Measurements from ENCODE around the gene PCDHGA1.

Gene PCDHGA1

DNA sequence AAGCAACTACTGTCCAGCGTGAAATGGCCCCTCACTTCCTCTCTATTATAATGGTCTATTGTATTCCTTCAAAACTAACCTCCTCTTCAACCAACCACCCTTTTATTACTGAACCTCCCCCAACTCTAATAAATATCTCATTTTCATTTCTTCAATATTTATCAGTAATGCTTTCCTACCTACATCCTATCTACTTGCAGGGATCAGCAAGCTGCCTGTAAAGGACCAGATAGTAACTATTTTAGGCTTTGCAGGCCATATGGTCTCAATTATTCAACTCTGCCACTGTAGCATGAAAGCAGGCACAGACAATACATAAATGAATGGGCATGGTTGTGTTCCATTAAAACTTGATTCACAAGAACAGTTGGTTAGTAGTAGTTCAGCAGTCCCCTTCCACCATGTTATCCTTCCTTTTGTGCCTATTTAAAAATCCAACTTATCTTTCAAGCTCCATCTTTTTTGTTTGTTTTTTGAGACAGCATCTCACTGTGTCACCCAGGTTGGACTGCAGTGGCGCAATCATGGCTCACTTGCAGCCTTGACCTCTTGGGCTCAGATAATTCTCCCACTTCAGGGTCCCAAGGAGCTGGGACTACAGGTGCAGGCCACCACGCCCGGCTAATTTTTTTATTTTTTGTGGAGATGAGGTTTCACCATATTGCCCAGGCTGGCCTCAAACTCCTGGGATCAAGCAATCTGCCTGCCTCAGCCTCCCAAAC, 204.3 kb downstream of the PCDHGA1 start:
- DNase-seq (ENCODE audit: low spot score): no peak

GRCh38 chr5:141543053-141543452, 212.7 kb downstream of the PCDHGA1 start:
- DNase-seq (ENCODE audit: low spot score): no peak

- no peak for DNase-seq (ENCODE audit: low spot score)
Observed at GRCh38 chr5:141547488-141547887, 217.2 kb downstream of the PCDHGA1 start.

GRCh38 chr5:141547921-141548320, 217.6 kb downstream of the PCDHGA1 start:
- DNase-seq (ENCODE audit: low spot score): no peak

- DNase-seq (ENCODE audit: low spot score): peak; percentile 49
Observed at GRCh38 chr5:141557681-141558136, 227.4 kb downstream of the PCDHGA1 start.

DNA sequence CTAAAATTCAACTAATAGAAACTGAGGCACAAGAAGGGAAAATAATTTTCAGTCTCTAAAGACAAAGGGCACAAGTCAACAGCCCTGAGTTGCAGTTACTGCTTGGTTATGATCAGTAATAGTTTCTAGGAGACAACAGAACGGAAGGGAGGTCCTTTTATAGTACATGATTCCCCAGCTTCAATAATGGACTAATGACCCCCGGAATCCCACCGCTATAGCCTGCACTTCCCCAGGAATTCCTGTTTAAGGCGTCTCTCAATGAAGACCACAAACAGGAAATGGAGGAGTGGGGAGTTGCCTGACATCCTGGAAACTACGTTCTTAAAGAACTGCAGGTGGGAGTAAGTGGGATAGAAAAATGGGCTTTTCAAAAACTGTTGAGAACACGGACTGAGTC, 227.8 kb downstream of the PCDHGA1 start:
- no peak for DNase-seq (ENCODE audit: low spot score)

GRCh38 chr5:141559461-141559860, 229.1 kb downstream of the PCDHGA1 start:
- no peak for DNase-seq (ENCODE audit: low spot score)

DNA sequence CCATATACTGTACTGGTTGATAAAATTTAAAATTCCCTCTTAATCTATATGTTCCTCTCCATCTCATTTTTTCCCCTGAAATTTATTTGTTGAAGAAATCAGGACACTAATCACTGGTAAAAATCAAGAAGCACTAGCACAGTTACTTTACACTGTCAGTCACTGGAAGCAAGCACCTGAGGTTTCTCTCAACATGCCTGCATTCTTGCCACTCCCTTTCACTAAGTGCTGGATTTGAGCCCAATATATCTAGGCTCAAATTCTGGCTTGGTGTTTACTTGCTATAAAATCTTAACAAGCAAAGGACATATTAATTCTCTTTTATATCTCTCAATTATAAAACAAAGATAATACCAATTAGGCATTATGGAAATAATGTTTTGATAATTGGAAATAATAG, 229.8 kb downstream of the PCDHGA1 start:
- DNase-seq (ENCODE audit: low spot score): no peak

DNA sequence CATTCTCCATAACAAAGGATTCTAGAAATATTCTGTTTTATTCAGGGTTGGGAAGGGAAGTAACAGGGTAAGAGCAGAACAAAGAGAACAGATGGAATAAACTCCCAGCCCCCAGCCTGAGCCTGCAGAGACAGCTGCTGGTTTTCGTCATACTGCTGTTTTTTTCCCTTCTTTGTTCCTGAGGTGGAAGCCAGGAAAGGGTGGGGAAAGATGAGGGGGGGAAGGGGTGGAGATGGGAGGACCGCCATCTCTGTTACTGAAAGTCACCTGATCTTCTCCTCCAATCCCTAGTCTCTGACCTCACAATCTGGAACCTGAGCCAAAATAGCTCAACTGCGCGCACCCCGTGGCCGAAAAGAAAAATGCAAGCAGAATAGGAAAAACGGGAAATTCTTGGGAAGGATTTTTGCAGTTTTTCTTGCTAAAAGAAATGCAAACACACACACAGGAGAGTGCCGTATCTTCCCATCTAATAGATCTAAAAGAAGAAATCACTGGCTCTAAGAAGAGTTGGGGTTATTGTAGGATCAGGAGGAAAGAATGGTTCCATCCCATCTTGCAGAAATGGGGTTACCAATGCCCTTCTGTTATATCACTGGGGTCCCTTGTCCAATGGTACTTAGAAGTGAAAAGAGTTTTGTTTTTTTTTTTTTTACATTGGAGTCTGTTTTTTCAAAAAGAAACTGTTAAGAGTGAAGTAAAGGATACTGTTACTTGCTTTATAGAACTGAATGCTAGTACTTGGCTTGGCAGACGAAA, 230.6 kb downstream of the PCDHGA1 start:
- DNase-seq (ENCODE audit: low spot score): peak; percentile 53
